GM19463 (cell line): Measurements from ENCODE around the gene SLC25A20.
A peak's percentile ranks its signal among the peaks of the same experiment; 100 is the strongest.
"Not testable (repeated sequence)": the region's sequence is repeated elsewhere in the genome, so short reads cannot be mapped to it uniquely, and the experiment has no call there.

ENCODE experiments used
- ATAC-seq: cut with Tn5 transposase; IDR thresholded peaks from one replicate; pipeline ENCODE4 v1.9.1; 2021; ENCODE audit warnings: mild to moderate bottlenecking, moderate library complexity; ENCODE audit not compliant: unreplicated experiment

The SLC25A20 gene

GRCh38 chr3:48847504-48848423 lies 50.9 kb downstream of the SLC25A20 start, which contains the start of gene PRKAR2A:
TSS of gene PRKAR2A (minus strand) at chr3:48847874. CDS start at chr3:48847596, 278 bp downstream.
- peak; percentile 88 for ATAC-seq

- peak; percentile 28 for ATAC-seq
Observed at GRCh38 chr3:48847053-48847503, 51.6 kb downstream of the SLC25A20 start.

GRCh38 chr3:48845170-48845569 lies 53.5 kb downstream of the SLC25A20 start:
- ATAC-seq = no peak

- ATAC-seq = no peak
Observed at GRCh38 chr3:48837163-48837562, 61.5 kb downstream of the SLC25A20 start.

GRCh38 chr3:48835650-48836366 lies 62.9 kb downstream of the SLC25A20 start:
- no peak for ATAC-seq

- no peak for ATAC-seq
Observed at GRCh38 chr3:48832684-48833083, 66.0 kb downstream of the SLC25A20 start.

- ATAC-seq = no peak
Observed at GRCh38 chr3:48830715-48831114, 68.0 kb downstream of the SLC25A20 start.

- not testable (repeated sequence) for ATAC-seq
Observed at GRCh38 chr3:48829525-48829924, 69.2 kb downstream of the SLC25A20 start.

- ATAC-seq = not testable (repeated sequence)
Observed at GRCh38 chr3:48827874-48828273, 70.8 kb downstream of the SLC25A20 start.

- no peak for ATAC-seq
Observed at GRCh38 chr3:48826451-48826850, 72.2 kb downstream of the SLC25A20 start.

GRCh38 chr3:48820612-48821324 lies 77.9 kb downstream of the SLC25A20 start:
- no peak for ATAC-seq

GRCh38 chr3:48819234-48820221 lies 79.2 kb downstream of the SLC25A20 start:
- ATAC-seq = no peak

- no peak for ATAC-seq
Observed at GRCh38 chr3:48811524-48811923, 87.2 kb downstream of the SLC25A20 start.
